H1 (cell line): Measurements from ENCODE around the gene SERINC4. TPM values are rescaled to one million over a fixed set of nuclear protein-coding genes. Genes with fewer than 3 reads are reported as not detected.
A peak's percentile ranks its signal among the peaks of the same experiment; 100 is the strongest.

Experiments used
- EGR1 ChIP-seq: IDR thresholded peaks from 2 replicates; pipeline ENCODE4 v1.6.1; 2011; ENCODE audit warnings: low read depth, low read length, borderline replicate concordance
- JUN ChIP-seq: IDR thresholded peaks from 2 replicates; pipeline ENCODE4 v1.6.1; 2011; ENCODE audit warnings: low read depth, mild to moderate bottlenecking, improper control_type of control experiment, low read length
- MAFK ChIP-seq: IDR thresholded peaks from 2 replicates; pipeline ENCODE4 v1.6.1; 2012; ENCODE audit warnings: low read depth, mild to moderate bottlenecking, improper control_type of control experiment, low read length
- MAX ChIP-seq: IDR thresholded peaks from 2 replicates; pipeline ENCODE4 v1.6.1; 2012; ENCODE audit warnings: inconsistent platforms
- NANOG ChIP-seq: IDR thresholded peaks from 2 replicates; pipeline ENCODE4 v1.6.1; 2011; ENCODE audit warnings: low read length, low read depth, mild to moderate bottlenecking, inconsistent platforms; ENCODE audit not compliant: insufficient read depth, poor library complexity, severe bottlenecking
- RAD21 ChIP-seq, 2 experiments: IDR thresholded peaks in 1 of 2; conservative IDR thresholded peaks in 1 of 2; 2 replicates each; pipeline ENCODE4 v1.6.1; 2011; ENCODE audit warnings: low read depth in 2 of 2, low read length in 2 of 2, improper control_type of control experiment in 1 of 2, inconsistent platforms in 1 of 2, mild to moderate bottlenecking in 1 of 2, moderate library complexity in 1 of 2
- RFX5 ChIP-seq: IDR thresholded peaks from 2 replicates; pipeline ENCODE4 v1.6.1; 2011; ENCODE audit warnings: low read depth, low read length, improper control_type of control experiment, borderline replicate concordance
- SP1 ChIP-seq: IDR thresholded peaks from 2 replicates; pipeline ENCODE4 v1.6.1; 2011; ENCODE audit warnings: low read depth, low read length
- SRF ChIP-seq: IDR thresholded peaks from 2 replicates; pipeline ENCODE4 v1.6.1; 2011; ENCODE audit warnings: mild to moderate bottlenecking, low read depth, low read length, moderate library complexity
- TAF7 ChIP-seq: optimal IDR thresholded peaks from 2 replicates; pipeline ENCODE3; 2011; ENCODE audit warnings: low read depth, mild to moderate bottlenecking, inconsistent platforms, low read length, moderate library complexity, borderline replicate concordance
- TCF12 ChIP-seq: IDR thresholded peaks from 2 replicates; pipeline ENCODE4 v1.6.1; 2011; ENCODE audit warnings: low read depth, mild to moderate bottlenecking, low read length
- polyA plus RNA-seq, 7 experiments: library from polyadenylated mRNA; depleted of rRNA in 3 of 7; stranded (reverse) in 5 of 7; unstranded in 2 of 7; fragments of >200 nt in 5 of 7; fragments of 200-250 nt in 2 of 7; gene quantifications; 1 replicate in 5 of 7; 2 replicates in 1 of 7; 4 replicates in 1 of 7; pipeline versions ENCODE4 v1.2.1 to v1.2.3, GENCODE V29; 2011 to 2013; ENCODE audit warnings: missing spikeins in 2 of 7, mixed read lengths in 2 of 7
- total RNA-seq: library from RNA; stranded (reverse); fragmentation: NEBNext Ultra II Directional; extraction: Animal tissue kit (Norgen Biotek cat#: 25700); gene quantifications from 2 replicates; pipeline ENCODE4 v1.2.1, GENCODE V29; 2021
- TF ChIP-seq, protein P1 (sequence below), 3 experiments: IDR thresholded peaks; 1 replicate in 2 of 3; 2 replicates in 1 of 3; pipeline versions ENCODE4 v1.5.1 to v1.6.1; 2011; ENCODE audit warnings: low read length in 3 of 3, mild to moderate bottlenecking in 3 of 3, inconsistent platforms in 2 of 3, low read depth in 1 of 3, moderate library complexity in 1 of 3; ENCODE audit not compliant: insufficient read depth in 1 of 3; ENCODE audit errors: control extremely low read depth in 1 of 3
- TF ChIP-seq, protein P2 (sequence below): IDR thresholded peaks from 2 replicates; pipeline ENCODE4 v1.6.1; 2011; ENCODE audit warnings: low read depth, mild to moderate bottlenecking, low read length; ENCODE audit not compliant: insufficient read depth

The SERINC4 gene
- total and polyA plus RNA-seq, 2 of the 8 experiments (the other 6 are each of a cell fraction or from before 2014, with no cell fraction given): 0.08 TPM; not detected in 1

DNA sequence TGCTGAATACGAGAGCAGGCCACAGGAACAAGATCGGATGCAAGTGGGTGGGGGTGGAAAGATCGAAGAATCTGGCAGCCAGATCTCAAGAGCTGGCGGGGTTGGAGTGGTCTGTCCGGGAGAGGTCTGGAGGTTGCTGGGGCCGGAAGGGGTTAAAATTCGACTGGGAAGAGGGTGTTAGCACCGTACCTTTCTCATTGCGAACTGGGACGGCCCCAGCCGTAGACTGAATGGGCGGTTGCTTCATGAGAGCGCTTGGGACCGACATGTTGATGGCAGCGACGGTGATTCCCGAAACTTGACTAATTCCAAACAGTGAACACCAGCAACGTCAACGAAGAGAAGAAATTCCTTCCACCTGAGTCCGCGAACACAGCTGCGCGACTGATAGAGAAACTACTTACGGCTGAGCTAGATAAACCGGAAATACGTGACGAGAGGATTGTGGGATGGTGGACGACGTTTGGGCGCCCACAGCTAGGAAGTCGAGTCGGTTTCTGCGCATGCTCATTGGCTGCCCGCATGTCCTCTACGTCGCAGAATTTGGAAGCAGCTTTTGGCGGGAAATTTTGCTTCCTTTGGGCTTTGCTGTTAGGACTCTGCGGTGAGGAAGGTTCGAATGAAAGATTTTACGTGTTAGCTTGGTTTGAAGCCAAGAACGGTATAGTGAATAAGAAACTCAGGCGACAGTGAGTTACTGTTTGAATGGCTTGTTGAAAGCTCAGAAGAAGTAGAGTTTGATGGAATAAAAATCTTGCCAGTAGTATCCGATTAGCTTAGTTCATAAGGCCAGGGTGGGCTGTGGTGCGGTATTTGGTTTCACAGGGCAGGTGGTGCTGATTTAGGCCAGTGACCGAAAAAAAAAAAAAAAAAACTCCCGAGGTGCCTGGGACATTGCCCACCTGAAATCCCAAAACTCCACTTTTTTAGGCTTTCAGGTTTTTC lies 24.6 kb upstream of the SERINC4 start, which contains the start of gene MFAP1 (continued):
- TF ChIP-seq TAF7 (peak; percentile 52), TCF12 (no peak), RAD21 (IDR thresholded peaks at IDR 0.05 in 1 of 2, conservative IDR thresholded peaks at IDR 0.05 in 1 of 2; ENCODE audit: low read depth in 2 of 2, low read length in 2 of 2) (no peak), MAFK (no peak), MAX (peak; percentile 99), SP1 (peak; percentile 22; the same call in 1 of the 2 replicates), JUN (no peak), RFX5 (no peak), EGR1 (no peak), SRF (no peak), NANOG (no peak)
- TF ChIP-seq, protein P1, sequence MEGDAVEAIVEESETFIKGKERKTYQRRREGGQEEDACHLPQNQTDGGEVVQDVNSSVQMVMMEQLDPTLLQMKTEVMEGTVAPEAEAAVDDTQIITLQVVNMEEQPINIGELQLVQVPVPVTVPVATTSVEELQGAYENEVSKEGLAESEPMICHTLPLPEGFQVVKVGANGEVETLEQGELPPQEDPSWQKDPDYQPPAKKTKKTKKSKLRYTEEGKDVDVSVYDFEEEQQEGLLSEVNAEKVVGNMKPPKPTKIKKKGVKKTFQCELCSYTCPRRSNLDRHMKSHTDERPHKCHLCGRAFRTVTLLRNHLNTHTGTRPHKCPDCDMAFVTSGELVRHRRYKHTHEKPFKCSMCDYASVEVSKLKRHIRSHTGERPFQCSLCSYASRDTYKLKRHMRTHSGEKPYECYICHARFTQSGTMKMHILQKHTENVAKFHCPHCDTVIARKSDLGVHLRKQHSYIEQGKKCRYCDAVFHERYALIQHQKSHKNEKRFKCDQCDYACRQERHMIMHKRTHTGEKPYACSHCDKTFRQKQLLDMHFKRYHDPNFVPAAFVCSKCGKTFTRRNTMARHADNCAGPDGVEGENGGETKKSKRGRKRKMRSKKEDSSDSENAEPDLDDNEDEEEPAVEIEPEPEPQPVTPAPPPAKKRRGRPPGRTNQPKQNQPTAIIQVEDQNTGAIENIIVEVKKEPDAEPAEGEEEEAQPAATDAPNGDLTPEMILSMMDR (IDR thresholded peaks at IDR 0.05; ENCODE audit: control extremely low read depth in 1 of 3, insufficient read depth in 1 of 3, low read depth in 1 of 3, low read length in 3 of 3): no peak
- TF ChIP-seq, protein P2, sequence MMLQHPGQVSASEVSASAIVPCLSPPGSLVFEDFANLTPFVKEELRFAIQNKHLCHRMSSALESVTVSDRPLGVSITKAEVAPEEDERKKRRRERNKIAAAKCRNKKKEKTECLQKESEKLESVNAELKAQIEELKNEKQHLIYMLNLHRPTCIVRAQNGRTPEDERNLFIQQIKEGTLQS: no peak
